ENCODE results near the gene KCTD4. TPM values are rescaled to one million over a fixed set of nuclear protein-coding genes. Genes with fewer than 3 reads are reported as not detected.

Gene KCTD4
- polyA plus RNA-seq, 1 experiment = 0.10 TPM

DNA sequence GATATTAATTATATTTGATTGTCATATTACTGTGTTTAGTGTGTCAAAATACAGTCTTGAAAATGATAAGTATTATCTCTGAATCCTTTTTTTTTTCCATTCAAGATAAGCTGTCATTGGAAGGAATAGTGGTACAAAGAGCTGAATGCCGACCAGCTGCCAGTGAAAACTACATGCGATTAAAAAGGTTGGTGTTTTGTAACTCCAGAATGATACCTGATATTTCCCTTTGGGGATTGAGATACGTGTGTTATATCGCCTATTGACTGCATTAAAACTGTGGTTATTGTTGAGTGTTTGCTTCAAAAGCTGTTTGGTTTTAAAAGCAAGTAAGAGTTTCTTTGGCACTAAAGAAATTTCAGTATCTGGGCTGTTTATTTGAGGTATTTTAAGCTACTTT lies 6.5 kb upstream of the KCTD4 start:
- Histone ChIP-seq H3K36me3 (ENCODE audit: control insufficient read depth, insufficient read depth, low read length) (no peaks in the 10 kb centered on the region), H3K4me3 (ENCODE audit: low read depth, low read length) (no peak overlapping the region), H3K27me3 (ENCODE audit: control insufficient read depth, insufficient read depth, low read length) (no peaks in the 10 kb centered on the region)
- TF ChIP-seq, protein P1, sequence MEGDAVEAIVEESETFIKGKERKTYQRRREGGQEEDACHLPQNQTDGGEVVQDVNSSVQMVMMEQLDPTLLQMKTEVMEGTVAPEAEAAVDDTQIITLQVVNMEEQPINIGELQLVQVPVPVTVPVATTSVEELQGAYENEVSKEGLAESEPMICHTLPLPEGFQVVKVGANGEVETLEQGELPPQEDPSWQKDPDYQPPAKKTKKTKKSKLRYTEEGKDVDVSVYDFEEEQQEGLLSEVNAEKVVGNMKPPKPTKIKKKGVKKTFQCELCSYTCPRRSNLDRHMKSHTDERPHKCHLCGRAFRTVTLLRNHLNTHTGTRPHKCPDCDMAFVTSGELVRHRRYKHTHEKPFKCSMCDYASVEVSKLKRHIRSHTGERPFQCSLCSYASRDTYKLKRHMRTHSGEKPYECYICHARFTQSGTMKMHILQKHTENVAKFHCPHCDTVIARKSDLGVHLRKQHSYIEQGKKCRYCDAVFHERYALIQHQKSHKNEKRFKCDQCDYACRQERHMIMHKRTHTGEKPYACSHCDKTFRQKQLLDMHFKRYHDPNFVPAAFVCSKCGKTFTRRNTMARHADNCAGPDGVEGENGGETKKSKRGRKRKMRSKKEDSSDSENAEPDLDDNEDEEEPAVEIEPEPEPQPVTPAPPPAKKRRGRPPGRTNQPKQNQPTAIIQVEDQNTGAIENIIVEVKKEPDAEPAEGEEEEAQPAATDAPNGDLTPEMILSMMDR (IDR thresholded peaks at IDR 0.05; ENCODE audit: insufficient read depth, low read depth, low read length) = no peak
- ChIA-PET CTCF (interaction anchor here (0.7 to 2.6 kb wide), 7 partner anchors 10 to 160 kb away, joined by 3 to 7 read pairs (median 5); no protein-coding TSS in a partner anchor), POLR2A (no interaction called here)
- DNase-seq (ENCODE audit: low read depth) = no peak

DNA sequence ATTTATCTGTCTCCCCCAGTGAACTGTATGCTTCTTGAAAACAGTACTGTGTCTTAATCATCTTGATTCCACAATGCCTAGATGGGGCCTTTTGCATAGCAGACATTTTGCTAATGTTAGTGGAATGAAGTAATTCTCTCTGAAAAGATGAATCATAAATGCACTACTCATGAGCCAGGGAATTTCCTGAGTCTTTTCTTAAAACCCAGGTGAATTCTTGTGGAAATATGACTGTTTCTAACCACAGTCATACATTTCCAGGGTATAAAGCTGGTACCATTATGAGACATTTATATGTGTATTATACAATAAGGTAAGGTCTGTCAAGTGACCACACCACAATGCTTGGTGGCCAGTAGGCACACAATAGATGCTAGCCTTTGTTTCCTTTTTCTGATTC lies 5.5 kb upstream of the KCTD4 start:
- TF ChIP-seq, protein P1 (IDR thresholded peaks at IDR 0.05; ENCODE audit: insufficient read depth, low read depth, low read length) = no peak
- DNase-seq (ENCODE audit: low read depth) = peak; percentile 87
- CTCF ChIA-PET = interaction anchor here (0.6 to 2.6 kb wide), 7 partner anchors 11 to 159 kb away, joined by 3 to 7 read pairs (median 4); no protein-coding TSS in a partner anchor
- POLR2A ChIA-PET = interaction anchor here (0.5 kb wide), 1 partner anchor 126 kb away, joined by 3 read pairs; no protein-coding TSS in a partner anchor
- H3K4me3 ChIP-seq (ENCODE audit: low read depth, low read length) = no peak overlapping the region
- H3K36me3 ChIP-seq (ENCODE audit: control insufficient read depth, insufficient read depth, low read length) = peaks cover 1% of the 10 kb centered on the region; the same call in 1 of the 2 replicates
- no peaks in the 10 kb centered on the region for H3K27me3 ChIP-seq (ENCODE audit: control insufficient read depth, insufficient read depth, low read length)

DNA sequence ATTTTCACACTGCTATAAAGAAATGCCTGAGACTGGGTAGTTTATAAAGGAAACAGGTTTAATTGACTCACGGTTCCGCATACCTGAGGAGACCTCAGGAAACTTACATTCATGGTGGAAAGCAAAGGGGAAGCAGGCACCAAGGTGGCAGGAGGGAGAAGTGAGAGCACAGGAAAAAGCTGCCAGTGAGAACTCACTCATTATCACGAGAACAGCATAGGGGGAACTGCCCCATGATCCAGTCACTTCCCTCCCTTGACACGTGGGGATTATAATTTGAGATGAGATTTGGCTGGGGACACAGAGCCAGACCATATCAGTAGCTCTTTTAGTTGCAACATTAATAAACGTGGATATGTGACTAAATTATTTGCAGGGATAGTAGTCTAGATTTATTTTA lies 4.3 kb upstream of the KCTD4 start:
- CTCF ChIA-PET = interaction anchor here (0.6 to 2.6 kb wide), 3 partner anchors 15 to 76 kb away, joined by 4 to 6 read pairs (median 4); no protein-coding TSS in a partner anchor

DNA sequence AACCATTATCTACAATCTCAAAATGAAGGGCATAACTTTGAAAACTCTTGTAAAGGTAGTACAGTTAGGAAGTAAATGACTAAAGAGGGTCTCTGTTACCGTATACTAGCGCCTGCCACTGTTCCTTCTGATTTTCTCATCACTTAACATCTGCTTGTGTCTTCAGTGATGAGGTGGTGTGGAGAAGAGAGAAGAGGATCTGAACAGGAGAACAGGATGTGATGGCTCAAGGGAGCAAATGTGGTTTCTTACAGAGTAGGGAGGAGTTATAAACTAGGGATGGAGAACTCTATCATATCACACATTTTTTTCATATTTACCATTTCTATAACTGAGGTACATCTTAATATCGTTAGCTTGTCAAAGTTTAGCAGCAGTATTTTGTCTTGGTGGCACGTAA lies 1.1 kb downstream of the KCTD4 start:
- TF ChIP-seq, protein P1 (IDR thresholded peaks at IDR 0.05; ENCODE audit: insufficient read depth, low read depth, low read length) = no peak
- no peak for DNase-seq (ENCODE audit: low read depth)
- ChIA-PET CTCF (no interaction called here), POLR2A (interaction anchor here (0.7 kb wide), 1 partner anchor 9 kb away, joined by 10 read pairs; no protein-coding TSS in a partner anchor)
- Histone ChIP-seq H3K4me3 (ENCODE audit: low read depth, low read length) (no peak overlapping the region), H3K36me3 (ENCODE audit: control insufficient read depth, insufficient read depth, low read length) (peaks cover 1% of the 10 kb centered on the region; the same call in 1 of the 2 replicates), H3K27me3 (ENCODE audit: control insufficient read depth, insufficient read depth, low read length) (no peaks in the 10 kb centered on the region)

More for the DNA sequence above, 4.3 kb upstream of the KCTD4 start:
- TF ChIP-seq, protein P1 (IDR thresholded peaks at IDR 0.05; ENCODE audit: insufficient read depth, low read depth, low read length) = no peak
- Histone ChIP-seq H3K36me3 (ENCODE audit: control insufficient read depth, insufficient read depth, low read length) (peaks cover 1% of the 10 kb centered on the region; the same call in 1 of the 2 replicates), H3K27me3 (ENCODE audit: control insufficient read depth, insufficient read depth, low read length) (no peaks in the 10 kb centered on the region), H3K4me3 (ENCODE audit: low read depth, low read length) (no peak overlapping the region)
- POLR2A ChIA-PET = no interaction called here
- DNase-seq (ENCODE audit: low read depth) = no peak

DNA sequence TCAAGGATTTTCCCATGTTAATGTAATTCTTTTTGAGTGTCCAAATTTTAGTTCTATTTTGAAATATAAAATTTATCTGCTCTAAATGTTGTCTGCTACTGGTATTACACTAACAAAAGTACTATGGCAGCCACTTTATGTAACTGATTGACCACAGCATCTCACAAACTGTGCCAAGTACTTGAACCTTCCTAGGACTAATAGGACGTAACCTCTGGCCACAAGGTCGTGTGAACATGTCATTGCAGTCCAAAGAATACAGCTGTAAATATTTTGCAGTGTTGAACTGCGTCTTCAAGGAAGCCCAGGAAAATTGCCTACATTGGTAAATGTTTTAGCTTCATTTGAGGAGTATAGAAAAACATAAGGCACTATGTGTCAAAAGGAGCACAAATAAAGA lies 1.9 kb downstream of the KCTD4 start:
- POLR2A ChIA-PET = no interaction called here

More for the DNA sequence above, 1.9 kb downstream of the KCTD4 start:
- TF ChIP-seq, protein P1 (IDR thresholded peaks at IDR 0.05; ENCODE audit: insufficient read depth, low read depth, low read length) = no peak
- Histone ChIP-seq H3K4me3 (ENCODE audit: low read depth, low read length) (no peak overlapping the region), H3K36me3 (ENCODE audit: control insufficient read depth, insufficient read depth, low read length) (peaks cover 1% of the 10 kb centered on the region; the same call in 1 of the 2 replicates), H3K27me3 (ENCODE audit: control insufficient read depth, insufficient read depth, low read length) (no peaks in the 10 kb centered on the region)
- CTCF ChIA-PET = interaction anchor here (0.9 kb wide), 1 partner anchor 83 kb away, joined by 4 read pairs; no protein-coding TSS in a partner anchor
- no peak for DNase-seq (ENCODE audit: low read depth)
